HepG2 (cell line): Measurements from ENCODE around the gene MND1. TPM values are rescaled to one million over a fixed set of nuclear protein-coding genes. Genes with fewer than 3 reads are reported as not detected.

Source experiments
- CCDC6 ChIP-seq: sonication (generic); formaldehyde crosslinking; IDR thresholded peaks from 2 replicates; pipeline ENCODE4 v1.8.1; 2022; ENCODE audit warnings: mild to moderate bottlenecking, missing genetic modification reagents, moderate library complexity
- CENPT ChIP-seq: sonication (generic); formaldehyde crosslinking; IDR thresholded peaks from 2 replicates; pipeline ENCODE4 v1.8.0; 2022; ENCODE audit warnings: low read depth, mild to moderate bottlenecking, moderate library complexity, missing genetic modification reagents
- CHD2 ChIP-seq: IDR thresholded peaks from 2 replicates; pipeline ENCODE4 v1.6.1; 2011; ENCODE audit warnings: low read depth, low read length, improper control_type of control experiment
- CTCF ChIP-seq: sonication (generic); formaldehyde crosslinking; IDR thresholded peaks from 2 replicates; pipeline ENCODE4 v1.5.0; 2020; ENCODE audit warnings: mild to moderate bottlenecking, missing genetic modification reagents, moderate library complexity
- ELF3 ChIP-seq: IDR thresholded peaks from 2 replicates; pipeline ENCODE4 v1.6.1; 2016; ENCODE audit warnings: missing genetic modification reagents, missing compliant biosample characterization
- JUND ChIP-seq: sonication (generic); formaldehyde crosslinking; IDR thresholded peaks from 2 replicates; pipeline ENCODE4 v1.8.0; 2022; ENCODE audit warnings: mild to moderate bottlenecking, missing genetic modification reagents
- NCOR1 ChIP-seq: fragments of 200-600 bp; sonication (generic); IDR thresholded peaks from 2 replicates; pipeline ENCODE4 v1.7.0; 2017; ENCODE audit warnings: antibody characterized with exemption, low read length, borderline replicate concordance
- PAXIP1 ChIP-seq: sonication (generic); formaldehyde crosslinking; conservative IDR thresholded peaks from 2 replicates; pipeline ENCODE4 v1.4.0; 2020; ENCODE audit warnings: mild to moderate bottlenecking, missing genetic modification reagents, moderate library complexity
- POLR2G ChIP-seq: fragments of 200-400 bp; formaldehyde crosslinking; IDR thresholded peaks from 2 replicates; pipeline ENCODE4 v1.6.1; 2018; ENCODE audit warnings: mild to moderate bottlenecking, low read depth, low read length, moderate library complexity
- SALL2 ChIP-seq: sonication (generic); formaldehyde crosslinking; IDR thresholded peaks from 2 replicates; pipeline ENCODE4 v1.8.1; 2023; ENCODE audit warnings: mild to moderate bottlenecking, missing genetic modification reagents, inconsistent platforms
- SAP130 ChIP-seq: IDR thresholded peaks from 2 replicates; pipeline ENCODE4 v1.6.1; 2016; ENCODE audit warnings: low read depth
- SOX13 ChIP-seq, 3 experiments: fragments of 450-650 bp in 1 of 3; sonication (generic) in 1 of 3; formaldehyde crosslinking in 1 of 3; IDR thresholded peaks in 2 of 3; conservative IDR thresholded peaks in 1 of 3; 2 replicates each; pipeline versions ENCODE4 v1.5.0 to v1.6.1; 2016 to 2020; ENCODE audit warnings: antibody characterized with exemption in 1 of 3, mild to moderate bottlenecking in 1 of 3, missing compliant biosample characterization in 1 of 3, missing genetic modification reagents in 1 of 3, moderate library complexity in 1 of 3
- SP1 ChIP-seq, 2 experiments: fragments of 450-650 bp in 1 of 2; sonication (generic) in 1 of 2; formaldehyde crosslinking in 1 of 2; IDR thresholded peaks; 2 replicates each; pipeline versions ENCODE4 v1.4.0 to v1.6.1; 2016 to 2020; ENCODE audit warnings: missing genetic modification reagents in 1 of 2
- TCF12 ChIP-seq, 2 experiments: fragments of 450-650 bp in 1 of 2; sonication (generic) in 1 of 2; formaldehyde crosslinking in 1 of 2; IDR thresholded peaks; 2 replicates each; pipeline versions ENCODE4 v1.6.1 to v1.8.0; 2017 to 2022; ENCODE audit warnings: antibody characterized with exemption in 1 of 2, mild to moderate bottlenecking in 1 of 2, missing genetic modification reagents in 1 of 2, moderate library complexity in 1 of 2
- ZMAT3 ChIP-seq: sonication (generic); formaldehyde crosslinking; conservative IDR thresholded peaks from 2 replicates; pipeline ENCODE4 v1.7.0; 2021; ENCODE audit warnings: missing genetic modification reagents
- ZNF224 ChIP-seq: sonication (generic); formaldehyde crosslinking; IDR thresholded peaks from 2 replicates; pipeline ENCODE4 v1.5.0; 2020; ENCODE audit warnings: mild to moderate bottlenecking, missing genetic modification reagents
- ZNF256 ChIP-seq: sonication (generic); formaldehyde crosslinking; conservative IDR thresholded peaks from 2 replicates; pipeline ENCODE4 v1.4.0; 2020; ENCODE audit warnings: missing genetic modification reagents
- ZNF563 ChIP-seq: sonication (generic); formaldehyde crosslinking; IDR thresholded peaks from 2 replicates; pipeline ENCODE4 v1.8.0; 2022; ENCODE audit warnings: mild to moderate bottlenecking, moderate library complexity, missing genetic modification reagents
- ZNF777 ChIP-seq: sonication (generic); formaldehyde crosslinking; IDR thresholded peaks from 2 replicates; pipeline ENCODE4 v1.4.0; 2020; ENCODE audit warnings: missing genetic modification reagents
- ZUFSP ChIP-seq: sonication (generic); formaldehyde crosslinking; IDR thresholded peaks from 2 replicates; pipeline ENCODE4 v1.9.0; 2021; ENCODE audit warnings: missing genetic modification reagents, mild to moderate bottlenecking, borderline replicate concordance
- ZZZ3 ChIP-seq: sonication (generic); formaldehyde crosslinking; IDR thresholded peaks from 2 replicates; pipeline ENCODE4 v1.4.0; 2020; ENCODE audit warnings: missing genetic modification reagents, mild to moderate bottlenecking, borderline replicate concordance
- polyA plus RNA-seq, 8 experiments: library from polyadenylated mRNA; depleted of rRNA in 3 of 8; stranded (reverse) in 7 of 8; unstranded in 1 of 8; fragments of >200 nt; fragmentation: Illumina TruSeq in 4 of 8; extraction: Trizol in 4 of 8; gene quantifications; 2 replicates each; pipeline versions ENCODE4 v1.2.1 to v1.2.3, GENCODE V29; 2011 to 2016; ENCODE audit warnings: low read depth in 4 of 8, missing spikeins in 1 of 8, mixed read lengths in 1 of 8; ENCODE audit not compliant: insufficient read depth in 1 of 8
- total RNA-seq, 5 experiments: library from RNA; depleted of rRNA; stranded (reverse); fragments of >200 nt; fragmentation: Illumina TruSeq; extraction: Trizol; gene quantifications; 2 replicates each; pipeline ENCODE4 v1.2.3, GENCODE V29; 2016; ENCODE audit warnings: low read depth in 1 of 5

MND1 gene
- total and polyA plus RNA-seq, 2 of the 13 experiments (the other 11 are each of a cell fraction or from before 2014, with no cell fraction given): 4.8 to 30.7 TPM

DNA sequence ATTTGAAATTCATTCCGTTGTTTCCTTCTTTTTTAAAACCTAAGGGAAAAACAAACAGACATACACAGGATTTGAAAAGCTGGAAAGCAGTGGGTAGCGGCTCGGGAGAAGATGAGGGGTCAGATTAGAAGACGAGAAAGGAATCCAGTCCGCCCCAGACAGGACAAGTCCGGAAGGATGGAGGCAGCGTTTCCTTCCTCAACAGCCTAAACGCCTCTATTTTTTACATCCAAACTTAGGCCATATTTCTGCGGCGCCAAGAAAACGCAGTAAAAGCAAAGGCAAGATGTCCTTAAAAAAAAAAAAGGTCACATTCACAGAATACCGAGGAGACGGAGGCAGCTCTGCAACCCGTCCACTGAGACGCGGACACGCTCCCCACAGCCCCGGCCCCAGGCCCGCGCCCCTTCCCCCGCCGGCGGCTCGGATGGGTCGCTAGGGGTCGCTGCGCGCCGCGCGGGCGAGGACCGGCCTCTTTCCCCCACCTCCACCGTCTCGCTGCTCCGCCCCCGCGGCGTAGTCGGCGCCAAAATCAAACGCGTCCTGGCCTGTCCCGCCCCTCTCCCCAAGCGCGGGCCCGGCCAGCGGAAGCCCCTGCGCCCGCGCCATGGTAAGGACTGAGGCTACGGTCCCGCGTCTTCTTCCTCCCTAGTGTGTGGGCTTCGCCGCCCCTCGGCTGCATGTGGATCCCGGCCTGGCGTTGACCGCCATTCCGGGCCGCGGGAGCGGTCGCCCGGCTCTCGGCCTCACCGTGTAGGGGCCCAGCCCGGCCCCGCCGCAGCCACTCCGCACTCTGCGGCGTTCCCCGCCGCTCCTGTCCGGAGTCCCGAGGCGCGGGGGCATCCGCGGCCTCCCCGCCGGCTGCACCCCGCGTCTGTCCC lies at the start of gene MND1 (continued):
- no peak for TF ChIP-seq SP1 (IDR thresholded peaks at IDR 0.05)
- TF ChIP-seq SP1 (CRISPR knock-in tag; IDR thresholded peaks at IDR 0.05): peak; percentile 64
- TF ChIP-seq JUND: peak; percentile 58; the same call in 1 of the 2 replicates
- TF ChIP-seq PAXIP1 (CRISPR knock-in tag): peak; percentile 10; the same call in 1 of the 2 replicates
- TF ChIP-seq ZNF777 (CRISPR knock-in tag): peak; percentile 72
- peak; percentile 56; the same call in 1 of the 2 replicates for TF ChIP-seq SALL2 (CRISPR knock-in tag)
- no peak for TF ChIP-seq NCOR1
- 0 out of 2 replicates have a peak, but pooled peaks have one; percentile 10 for TF ChIP-seq ELF3
- TF ChIP-seq ZZZ3 (CRISPR knock-in tag): no peak; the same call in 1 of the 2 replicates
- TF ChIP-seq ZUFSP (CRISPR knock-in tag): no peak
- TF ChIP-seq CENPT (CRISPR knock-in tag): peak; percentile 92
- TF ChIP-seq ZNF224 (CRISPR knock-in tag): no peak
- TF ChIP-seq ZMAT3 (CRISPR knock-in tag): 0 out of 2 replicates have a peak, but pooled peaks have one; percentile 41
- TF ChIP-seq CHD2: no peak
- peak; percentile 69 for TF ChIP-seq ZNF563 (CRISPR knock-in tag)
- TF ChIP-seq ZNF256 (CRISPR knock-in tag): peak; percentile 70; the same call in 1 of the 2 replicates
- TF ChIP-seq POLR2G: peak; percentile 78
- no peak for TF ChIP-seq TCF12 (IDR thresholded peaks at IDR 0.05)
- no peak for TF ChIP-seq TCF12 (CRISPR knock-in tag; IDR thresholded peaks at IDR 0.05)
- TF ChIP-seq CCDC6 (CRISPR knock-in tag): peak; percentile 92
- peak; percentile 98 for TF ChIP-seq SAP130 (CRISPR knock-in tag)
- TF ChIP-seq CTCF (CRISPR knock-in tag): peak; percentile 86
- TF ChIP-seq SOX13 (IDR thresholded peaks at IDR 0.05): no peak
- TF ChIP-seq SOX13 (CRISPR knock-in tag; conservative IDR thresholded peaks at IDR 0.05 in 1 of 2, IDR thresholded peaks at IDR 0.05 in 1 of 2): 0 out of 4 replicates have a peak, but pooled peaks of 1 of the 2 experiments have one; percentile 5
